Cardiac muscle cell (in vitro differentiated cells and primary cell): ENCODE measurements around the gene SGMS2. TPM values are rescaled to one million over a fixed set of nuclear protein-coding genes. Genes with fewer than 3 reads are reported as not detected.

Source experiments
- DNase-seq, 2 donors: peaks; one replicate each; pipeline versions ENCODE4 v3.0.0 to v3.0.0-alpha.2; 2010 to 2017; ENCODE audit warnings: low read depth in 1 of 2, low spot score in 1 of 2
- H3K27ac ChIP-seq: fragments of 200-600 bp; sonication (generic); 2 replicates; pipeline ENCODE4 v1.5.1; 2016
- H3K27me3 ChIP-seq: fragments of 200-600 bp; sonication (generic); 2 replicates; pipeline ENCODE4 v1.6.0; 2016; ENCODE audit warnings: control low read depth
- H3K36me3 ChIP-seq: fragments of 200-600 bp; sonication (generic); 2 replicates; pipeline ENCODE4 v1.5.1; 2016; ENCODE audit warnings: control low read depth
- H3K4me1 ChIP-seq: fragments of 200-600 bp; sonication (generic); 2 replicates; pipeline ENCODE4 v1.8.1; 2017; ENCODE audit warnings: low read depth, mild to moderate bottlenecking, mixed run types
- H3K4me3 ChIP-seq: fragments of 200-600 bp; sonication (generic); 2 replicates; pipeline ENCODE4 v1.5.1; 2016; ENCODE audit warnings: mild to moderate bottlenecking
- H3K9me3 ChIP-seq: fragments of 200-600 bp; sonication (generic); 2 replicates; pipeline ENCODE4 v1.5.1; 2017; ENCODE audit warnings: low read depth, mild to moderate bottlenecking, control low read depth
- polyA plus RNA-seq: library from polyadenylated mRNA; unstranded; fragments of >200 nt; fragmentation: Nextera tagmentation; extraction: Ambion mirVana; gene quantifications from 2 replicates; pipeline ENCODE4 v1.2.1, GENCODE V29; 2016
- total RNA-seq: library from RNA; depleted of rRNA; stranded (reverse); fragments of >200 nt; gene quantifications from 2 replicates; pipeline ENCODE4 v1.2.3, GENCODE V29; 2016
- TF ChIP-seq, protein P1 (sequence below): IDR thresholded peaks from 2 replicates; pipeline ENCODE4 v1.5.1; 2012; ENCODE audit warnings: low read depth, mild to moderate bottlenecking, low read length

The SGMS2 gene
- total and polyA plus RNA-seq, 2 experiments from 2014 or later: 0.89 to 3.3 TPM

DNA sequence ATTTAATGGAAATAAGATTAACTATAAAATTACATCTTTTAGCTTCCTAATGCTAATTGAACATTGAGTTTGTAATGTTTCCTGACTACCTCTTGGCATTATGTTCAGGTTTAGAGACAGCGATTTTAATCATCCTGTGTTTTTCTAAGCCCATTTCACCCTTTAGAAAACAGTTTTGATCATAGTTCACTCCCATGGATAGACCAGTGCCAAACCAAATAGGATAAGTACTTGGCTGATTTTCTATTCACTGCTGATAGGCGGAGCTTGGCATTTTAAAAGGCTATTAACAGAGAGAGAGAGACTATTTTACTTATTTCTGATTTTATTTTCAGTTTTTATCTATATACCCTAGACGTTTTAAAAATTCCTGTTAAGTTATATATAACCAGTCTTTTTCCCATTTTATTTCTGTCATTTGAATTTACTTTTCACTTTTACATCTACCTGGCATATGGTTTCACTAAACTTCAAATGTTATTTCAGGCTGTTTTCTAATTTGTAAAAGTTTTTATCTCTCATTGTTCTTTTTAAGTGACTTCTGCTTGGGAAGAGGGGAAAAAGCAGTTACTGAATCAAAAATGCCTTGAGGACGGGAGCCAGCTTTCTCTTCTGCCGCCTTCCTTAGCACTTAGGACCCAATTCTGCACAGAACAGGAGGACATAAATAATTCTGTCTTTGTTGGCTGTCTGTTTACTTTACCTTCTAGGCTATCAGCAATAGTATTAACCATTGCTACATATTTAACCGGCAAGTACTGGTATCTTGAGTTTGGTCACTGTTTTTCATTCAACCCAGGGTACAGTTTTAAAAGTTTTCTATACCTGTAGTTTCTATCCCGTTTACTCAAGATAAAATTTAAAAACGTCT, 46.4 kb downstream of the SGMS2 start:
- no peak overlapping the region for H3K27ac ChIP-seq
- no peak overlapping the region for H3K4me3 ChIP-seq
- TF ChIP-seq, protein P1, sequence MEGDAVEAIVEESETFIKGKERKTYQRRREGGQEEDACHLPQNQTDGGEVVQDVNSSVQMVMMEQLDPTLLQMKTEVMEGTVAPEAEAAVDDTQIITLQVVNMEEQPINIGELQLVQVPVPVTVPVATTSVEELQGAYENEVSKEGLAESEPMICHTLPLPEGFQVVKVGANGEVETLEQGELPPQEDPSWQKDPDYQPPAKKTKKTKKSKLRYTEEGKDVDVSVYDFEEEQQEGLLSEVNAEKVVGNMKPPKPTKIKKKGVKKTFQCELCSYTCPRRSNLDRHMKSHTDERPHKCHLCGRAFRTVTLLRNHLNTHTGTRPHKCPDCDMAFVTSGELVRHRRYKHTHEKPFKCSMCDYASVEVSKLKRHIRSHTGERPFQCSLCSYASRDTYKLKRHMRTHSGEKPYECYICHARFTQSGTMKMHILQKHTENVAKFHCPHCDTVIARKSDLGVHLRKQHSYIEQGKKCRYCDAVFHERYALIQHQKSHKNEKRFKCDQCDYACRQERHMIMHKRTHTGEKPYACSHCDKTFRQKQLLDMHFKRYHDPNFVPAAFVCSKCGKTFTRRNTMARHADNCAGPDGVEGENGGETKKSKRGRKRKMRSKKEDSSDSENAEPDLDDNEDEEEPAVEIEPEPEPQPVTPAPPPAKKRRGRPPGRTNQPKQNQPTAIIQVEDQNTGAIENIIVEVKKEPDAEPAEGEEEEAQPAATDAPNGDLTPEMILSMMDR: no peak

DNA sequence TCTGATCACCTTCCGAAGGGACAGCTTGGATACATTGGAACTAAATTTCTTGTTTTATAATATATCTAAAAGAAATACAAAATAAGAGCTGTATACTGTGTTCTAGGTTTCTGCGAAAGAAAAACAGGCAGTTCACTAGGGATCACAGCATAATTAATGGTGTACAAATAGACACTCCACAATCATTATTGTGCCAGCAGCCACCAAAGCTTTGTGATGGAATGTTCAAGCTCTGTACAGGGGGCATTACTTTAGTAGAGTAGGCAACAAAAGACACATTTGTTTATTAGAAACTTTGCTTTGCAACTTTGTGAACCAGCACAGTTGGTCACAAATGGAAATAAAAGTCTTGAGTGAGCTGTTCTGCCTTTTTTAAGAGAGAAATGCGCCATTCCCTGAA, 49.3 kb downstream of the SGMS2 start:
- TF ChIP-seq, protein P1: no peak
- no peak for DNase-seq
- Histone ChIP-seq H3K4me3 (no peak overlapping the region), H3K27me3 (no peaks in the 10 kb centered on the region), H3K27ac (no peak overlapping the region), H3K9me3 (no peaks in the 10 kb centered on the region), H3K36me3 (no peaks in the 10 kb centered on the region), H3K4me1 (no peaks in the 10 kb centered on the region)

More for the DNA sequence above, 46.4 kb downstream of the SGMS2 start:
- Histone ChIP-seq H3K4me1 (no peaks in the 10 kb centered on the region), H3K27me3 (no peaks in the 10 kb centered on the region), H3K9me3 (no peaks in the 10 kb centered on the region), H3K36me3 (no peaks in the 10 kb centered on the region)
- peak in 1 of 2 donors; percentile 51 for DNase-seq

DNA sequence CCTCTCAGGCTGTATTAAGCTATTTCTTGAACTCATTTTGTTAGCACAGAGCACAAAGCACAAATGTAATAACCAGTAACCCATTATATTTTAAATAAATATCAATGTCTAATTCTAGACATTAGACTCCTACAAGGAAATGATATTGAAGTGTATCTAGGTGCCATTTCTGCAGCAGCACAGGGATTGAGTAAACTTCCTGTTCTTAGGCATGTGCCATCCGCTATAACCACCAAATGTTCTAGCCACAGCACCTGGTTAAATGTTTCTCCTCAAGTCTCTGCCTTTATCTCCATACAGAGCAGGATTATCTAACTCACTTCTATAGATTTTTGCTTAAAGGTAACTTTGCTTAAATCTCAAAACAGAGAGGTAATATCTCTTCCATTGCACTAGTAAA, 51.4 kb downstream of the SGMS2 start:
- Histone ChIP-seq H3K27ac (no peak overlapping the region), H3K36me3 (no peaks in the 10 kb centered on the region)
- TF ChIP-seq, protein P1: no peak

DNA sequence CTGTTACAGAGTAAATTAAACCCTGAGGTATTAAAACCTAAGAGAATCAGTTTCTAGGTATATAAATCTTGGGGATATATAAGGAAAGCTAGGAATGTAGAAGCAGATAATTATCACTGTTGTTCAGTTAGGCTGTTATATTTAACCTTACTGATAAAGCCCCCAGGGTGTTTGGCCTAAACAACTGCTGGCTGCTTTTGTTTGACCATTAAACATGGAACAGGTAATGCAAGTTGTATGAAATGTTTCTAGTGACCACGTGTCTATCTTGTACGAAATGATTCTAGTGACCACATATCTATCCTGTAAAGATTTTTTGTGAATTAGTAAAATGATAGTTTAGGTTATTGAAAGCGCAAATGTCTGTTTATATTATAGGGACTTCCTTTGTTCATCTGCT, 52.6 kb downstream of the SGMS2 start:
- no peak overlapping the region for H3K4me3 ChIP-seq
- no peaks in the 10 kb centered on the region for H3K36me3 ChIP-seq
- no peak for DNase-seq
- H3K9me3 ChIP-seq: no peaks in the 10 kb centered on the region
- no peaks in the 10 kb centered on the region for H3K4me1 ChIP-seq
- TF ChIP-seq, protein P1: no peak
- H3K27me3 ChIP-seq: no peaks in the 10 kb centered on the region
- H3K27ac ChIP-seq: no peak overlapping the region

More for the DNA sequence above, 51.4 kb downstream of the SGMS2 start:
- no peak overlapping the region for H3K4me3 ChIP-seq
- H3K9me3 ChIP-seq: no peaks in the 10 kb centered on the region
- DNase-seq: no peak
- H3K27me3 ChIP-seq: no peaks in the 10 kb centered on the region
- no peaks in the 10 kb centered on the region for H3K4me1 ChIP-seq

DNA sequence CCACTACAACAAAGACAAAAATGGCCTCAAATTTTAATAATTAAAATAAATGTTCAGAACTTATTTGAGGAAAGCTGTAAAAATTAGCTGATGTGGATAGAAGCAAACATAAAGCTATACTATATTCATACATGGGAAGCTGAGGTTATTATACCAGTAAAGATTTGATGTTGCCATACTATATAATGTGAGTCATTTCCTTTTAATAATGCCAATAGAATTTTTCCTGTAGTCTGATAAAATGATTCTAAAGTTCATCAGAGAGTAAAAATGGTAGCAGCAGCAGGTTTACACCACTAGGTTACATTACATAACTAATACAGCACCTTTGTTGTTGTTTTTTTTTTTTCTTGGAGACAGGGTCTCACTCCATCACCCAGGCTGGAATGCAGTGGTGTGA, 61.1 kb downstream of the SGMS2 start:
- TF ChIP-seq, protein P1: no peak
- Histone ChIP-seq H3K9me3 (no peaks in the 10 kb centered on the region), H3K27ac (no peak overlapping the region), H3K36me3 (no peaks in the 10 kb centered on the region), H3K4me1 (no peaks in the 10 kb centered on the region), H3K27me3 (no peaks in the 10 kb centered on the region), H3K4me3 (no peak overlapping the region)
- DNase-seq: no peak
